ENCODE measurements around the gene SF3B6. TPM values are rescaled to one million over a fixed set of nuclear protein-coding genes. Genes with fewer than 3 reads are reported as not detected.

SF3B6 gene
- total RNA-seq, 4 donors from 2014 or later: 73.7 to 93.1 (median 81.5) TPM

- WGBS, 2 donors: 77 to 84% methylated on average over 8 of the region's 8 CpGs
- H3K27me3 ChIP-seq: no peaks in the 10 kb centered on the region
- DNase-seq (ENCODE audit: low spot score in 2 of 2): no peak
- H3K36me3 ChIP-seq: peaks cover 0 to 11% (median 0%) of the 10 kb centered on the region in 3 donors
- H3K9me3 ChIP-seq: no peaks in the 10 kb centered on the region
- H3K4me1 ChIP-seq: no peaks in the 10 kb centered on the region
- no peak overlapping the region for H3K4me3 ChIP-seq
- H3K27ac ChIP-seq: no peak overlapping the region
- TF ChIP-seq, protein P1, sequence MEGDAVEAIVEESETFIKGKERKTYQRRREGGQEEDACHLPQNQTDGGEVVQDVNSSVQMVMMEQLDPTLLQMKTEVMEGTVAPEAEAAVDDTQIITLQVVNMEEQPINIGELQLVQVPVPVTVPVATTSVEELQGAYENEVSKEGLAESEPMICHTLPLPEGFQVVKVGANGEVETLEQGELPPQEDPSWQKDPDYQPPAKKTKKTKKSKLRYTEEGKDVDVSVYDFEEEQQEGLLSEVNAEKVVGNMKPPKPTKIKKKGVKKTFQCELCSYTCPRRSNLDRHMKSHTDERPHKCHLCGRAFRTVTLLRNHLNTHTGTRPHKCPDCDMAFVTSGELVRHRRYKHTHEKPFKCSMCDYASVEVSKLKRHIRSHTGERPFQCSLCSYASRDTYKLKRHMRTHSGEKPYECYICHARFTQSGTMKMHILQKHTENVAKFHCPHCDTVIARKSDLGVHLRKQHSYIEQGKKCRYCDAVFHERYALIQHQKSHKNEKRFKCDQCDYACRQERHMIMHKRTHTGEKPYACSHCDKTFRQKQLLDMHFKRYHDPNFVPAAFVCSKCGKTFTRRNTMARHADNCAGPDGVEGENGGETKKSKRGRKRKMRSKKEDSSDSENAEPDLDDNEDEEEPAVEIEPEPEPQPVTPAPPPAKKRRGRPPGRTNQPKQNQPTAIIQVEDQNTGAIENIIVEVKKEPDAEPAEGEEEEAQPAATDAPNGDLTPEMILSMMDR (IDR thresholded peaks at IDR 0.05): no peak
- TF ChIP-seq POLR2A (IDR thresholded peaks at IDR 0.05) (no peak), EP300 (IDR thresholded peaks at IDR 0.05) (no peak)
Observed at GRCh38 chr2:24017711-24018110, 58.4 kb downstream of the SF3B6 start.

Small RNAs within 50 kb of the gene (small RNA-seq; reads per million reads assigned to genes)
- gene RNU6-370P: not detected

Other genes starting within 250 kb of the SF3B6 start
- 10 to 100 TPM; 39.0 to 56.9 (median 45.2) TPM for gene ATAD2B, start 149.2 kb downstream of the SF3B6 start, total RNA-seq
- gene UBXN2A, start 135.9 kb downstream of the SF3B6 start, total RNA-seq: 10 to 100 TPM; 15.3 to 23.7 (median 17.2) TPM
- gene MFSD2B, start 66.2 kb downstream of the SF3B6 start, total RNA-seq: 1 to 10 TPM in 1 of 4 donors, under 1 TPM in 1, not detected in 2; 0.98 to 1.0 TPM
- 1 to 10 TPM; 6.1 to 8.1 (median 6.4) TPM for gene WDCP, start 28.9 kb downstream of the SF3B6 start, total RNA-seq
- gene FKBP1B, start 26.6 kb downstream of the SF3B6 start, total RNA-seq: 10 to 100 TPM in 1 of 4 donors, 1 to 10 TPM in 3; 5.4 to 15.3 (median 9.0) TPM
- gene TP53I3, start 8.5 kb upstream of the SF3B6 start, total RNA-seq: 100 to 1,000 TPM in 3 of 4 donors, 10 to 100 TPM in 1; 21.0 to 134 (median 114) TPM
- 1 to 10 TPM in 2 of 4 donors, under 1 TPM in 1, not detected in 1; 0.39 to 5.7 (median 1.7) TPM for gene PFN4, start 47.0 kb upstream of the SF3B6 start, total RNA-seq
- 10 to 100 TPM; 37.7 to 68.6 (median 46.6) TPM for gene FAM228B, start 47.1 kb upstream of the SF3B6 start, total RNA-seq
- gene FAM228A, start 98.7 kb upstream of the SF3B6 start, total RNA-seq: 1 to 10 TPM in 3 of 4 donors, under 1 TPM in 1; 0.90 to 5.0 (median 3.3) TPM

Data from tibial nerve (tissue), 4 donors.